HEK293T (cell line): ENCODE results near the gene PDSS2.

Experiments
- CTBP1 ChIP-seq: fragments of 450-650 bp; IDR thresholded peaks from 2 replicates; pipeline ENCODE4 v1.6.1; 2016; ENCODE audit warnings: borderline replicate concordance
- ELF4 ChIP-seq: fragments of 450-650 bp; IDR thresholded peaks from 2 replicates; pipeline ENCODE4 v1.6.1; 2017; ENCODE audit warnings: antibody characterized with exemption
- FOXA1 ChIP-seq: fragments of 450-650 bp; IDR thresholded peaks from 2 replicates; pipeline ENCODE4 v1.6.1; 2016; ENCODE audit warnings: mild to moderate bottlenecking
- NFRKB ChIP-seq: fragments of 450-650 bp; IDR thresholded peaks from 2 replicates; pipeline ENCODE4 v1.6.1; 2016; ENCODE audit warnings: mild to moderate bottlenecking, moderate library complexity
- SP1 ChIP-seq: fragments of 450-650 bp; IDR thresholded peaks from 2 replicates; pipeline ENCODE4 v1.6.1; 2017
- TARDBP ChIP-seq: fragments of 450-650 bp; IDR thresholded peaks from 2 replicates; pipeline ENCODE4 v1.6.1; 2016
- TF ChIP-seq, protein P1 (sequence below): fragments of 450-650 bp; IDR thresholded peaks from 2 replicates; pipeline ENCODE4 v1.6.1; 2016

DNA sequence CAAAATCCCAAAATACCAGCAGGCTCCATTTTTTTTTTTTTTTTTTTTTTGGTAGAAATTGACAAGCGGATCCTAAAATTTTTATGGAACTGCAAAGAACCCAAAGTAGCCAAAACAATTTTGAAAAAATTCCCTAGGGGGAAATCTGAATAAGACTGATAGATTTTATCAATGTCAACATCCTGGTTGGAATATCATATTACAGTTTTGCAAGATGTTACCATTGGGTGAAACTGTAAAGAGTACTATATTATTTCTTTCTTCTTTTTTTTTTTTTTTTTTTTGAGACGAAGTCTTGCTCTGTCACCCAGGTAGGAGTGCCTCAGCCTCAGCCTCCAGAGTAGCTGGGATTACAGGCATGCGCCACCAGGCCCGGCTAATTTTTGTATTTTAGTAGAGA is 314.7 kb downstream of the PDSS2 start:
- TF ChIP-seq, protein P1, sequence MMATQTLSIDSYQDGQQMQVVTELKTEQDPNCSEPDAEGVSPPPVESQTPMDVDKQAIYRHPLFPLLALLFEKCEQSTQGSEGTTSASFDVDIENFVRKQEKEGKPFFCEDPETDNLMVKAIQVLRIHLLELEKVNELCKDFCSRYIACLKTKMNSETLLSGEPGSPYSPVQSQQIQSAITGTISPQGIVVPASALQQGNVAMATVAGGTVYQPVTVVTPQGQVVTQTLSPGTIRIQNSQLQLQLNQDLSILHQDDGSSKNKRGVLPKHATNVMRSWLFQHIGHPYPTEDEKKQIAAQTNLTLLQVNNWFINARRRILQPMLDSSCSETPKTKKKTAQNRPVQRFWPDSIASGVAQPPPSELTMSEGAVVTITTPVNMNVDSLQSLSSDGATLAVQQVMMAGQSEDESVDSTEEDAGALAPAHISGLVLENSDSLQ: no peak
- TF ChIP-seq SP1 (no peak), FOXA1 (no peak), TARDBP (no peak), NFRKB (no peak), CTBP1 (no peak), ELF4 (no peak)
